Neural cell (in vitro differentiated cells): Measurements from ENCODE around the gene C2. TPM values are rescaled to one million over a fixed set of nuclear protein-coding genes. Genes with fewer than 3 reads are reported as not detected.

Experiments
- H2AFZ ChIP-seq: fragments of 200-600, 300-800 bp; sonication (generic), shearing (Covaris generic); 2 replicates; pipeline ENCODE4 v1.6.0; 2014; ENCODE audit warnings: low read depth, mild to moderate bottlenecking, antibody characterized with exemption, low read length, moderate library complexity
- H3F3A ChIP-seq: fragments of 200-600 bp; shearing (Covaris generic); 2 replicates; pipeline ENCODE4 v1.6.1; 2016; ENCODE audit warnings: mild to moderate bottlenecking, moderate library complexity, mixed read lengths, antibody characterized with exemption, low read length; ENCODE audit not compliant: insufficient read depth, poor library complexity, severe bottlenecking
- H3K27ac ChIP-seq: fragments of 200-600, 300-800 bp; sonication (generic), shearing (Covaris generic); 2 replicates; pipeline ENCODE4 v1.5.1; 2014; ENCODE audit warnings: mild to moderate bottlenecking, low read length, moderate library complexity
- H3K27me3 ChIP-seq: fragments of 300-800, 200-600 bp; sonication (generic), shearing (Covaris generic); 2 replicates; pipeline ENCODE4 v1.6.0; 2014; ENCODE audit warnings: mild to moderate bottlenecking, low read depth, low read length, moderate library complexity; ENCODE audit not compliant: insufficient read depth
- H3K36me3 ChIP-seq: fragments of 300-800, 200-600 bp; sonication (generic), shearing (Covaris generic); 2 replicates; pipeline ENCODE4 v1.5.1; 2014; ENCODE audit warnings: mild to moderate bottlenecking, antibody characterized with exemption, low read length, moderate library complexity; ENCODE audit not compliant: insufficient read depth
- H3K4me2 ChIP-seq: fragments of 300-800, 200-600 bp; sonication (generic), shearing (Covaris generic); 2 replicates; pipeline ENCODE4 v1.6.0; 2014; ENCODE audit warnings: mild to moderate bottlenecking, low read length
- H3K4me3 ChIP-seq: fragments of 300-800, 200-600 bp; sonication (generic), shearing (Covaris generic); 2 replicates; pipeline ENCODE4 v1.5.1; 2014; ENCODE audit warnings: mild to moderate bottlenecking, low read length, moderate library complexity
- H3K79me2 ChIP-seq: fragments of 200-600 bp; shearing (Covaris generic); replicated peaks from 2 replicates; pipeline ENCODE4 v1.6.0; 2014; ENCODE audit warnings: mild to moderate bottlenecking, low read length, moderate library complexity; ENCODE audit not compliant: insufficient read depth
- H3K9ac ChIP-seq: fragments of 300-800, 200-600 bp; sonication (generic), shearing (Covaris generic); 2 replicates; pipeline ENCODE4 v1.6.1; 2016; ENCODE audit warnings: mild to moderate bottlenecking, low read length, mixed read lengths
- H3K9me2 ChIP-seq: fragments of 200-600 bp; shearing (Covaris generic); 2 replicates; pipeline ENCODE4 v1.6.1; 2016; ENCODE audit warnings: mild to moderate bottlenecking, low read length, mixed read lengths; ENCODE audit not compliant: insufficient read depth
- H3K9me3 ChIP-seq: fragments of 200-600, 300-800 bp; sonication (generic), shearing (Covaris generic); 2 replicates; pipeline ENCODE4 v1.6.1; 2016; ENCODE audit warnings: mild to moderate bottlenecking, mixed run types, low read length, moderate library complexity, mixed read lengths
- H4K20me1 ChIP-seq: fragments of 200-600 bp; shearing (Covaris generic); 2 replicates; pipeline ENCODE4 v1.6.1; 2016; ENCODE audit warnings: mild to moderate bottlenecking, mixed run types; ENCODE audit not compliant: insufficient read depth
- EP300 ChIP-seq: fragments of 450-650 bp; conservative IDR thresholded peaks from 2 replicates; pipeline ENCODE4 v1.6.1; 2014; ENCODE audit warnings: antibody characterized with exemption, mild to moderate bottlenecking, moderate library complexity; ENCODE audit not compliant: poor library complexity, severe bottlenecking
- EZH2 ChIP-seq: fragments of 200-600, 300-800 bp; shearing (Covaris generic), sonication (generic); IDR thresholded peaks from 2 replicates; pipeline ENCODE4 v1.6.1; 2014; ENCODE audit warnings: antibody characterized with exemption, low read length, borderline replicate concordance, mild to moderate bottlenecking; ENCODE audit not compliant: insufficient read depth, poor library complexity, severe bottlenecking
- MXI1 ChIP-seq: fragments of 450-650 bp; conservative IDR thresholded peaks from 2 replicates; pipeline ENCODE4 v1.6.1; 2014; ENCODE audit warnings: antibody characterized with exemption, mild to moderate bottlenecking; ENCODE audit not compliant: poor library complexity, severe bottlenecking
- POLR2AphosphoS5 ChIP-seq: IDR thresholded peaks from 2 replicates; pipeline ENCODE4 v1.6.1; 2012
- RAD21 ChIP-seq: fragments of 450-650 bp; conservative IDR thresholded peaks from 2 replicates; pipeline ENCODE4 v1.6.1; 2014; ENCODE audit warnings: antibody characterized with exemption, mild to moderate bottlenecking, moderate library complexity
- SMC3 ChIP-seq: fragments of 450-650 bp; conservative IDR thresholded peaks from 2 replicates; pipeline ENCODE4 v1.6.1; 2014; ENCODE audit warnings: antibody characterized with exemption, mild to moderate bottlenecking, moderate library complexity; ENCODE audit not compliant: poor library complexity
- TAF1 ChIP-seq: IDR thresholded peaks from 2 replicates; pipeline ENCODE4 v1.6.1; 2012; ENCODE audit warnings: low read depth
- polyA plus RNA-seq: library from polyadenylated mRNA; depleted of rRNA; stranded (reverse); fragments of >200 nt; gene quantifications from 2 replicates; pipeline ENCODE4 v1.2.3, GENCODE V29; 2014
- TF ChIP-seq, protein P1 (sequence below): IDR thresholded peaks from 2 replicates; pipeline ENCODE4 v1.6.1; 2012; ENCODE audit warnings: borderline replicate concordance
- TF ChIP-seq, protein P2 (sequence below): fragments of 450-650 bp; IDR thresholded peaks from 2 replicates; pipeline ENCODE4 v1.5.1; 2014; ENCODE audit warnings: antibody characterized with exemption, mild to moderate bottlenecking, moderate library complexity; ENCODE audit not compliant: poor library complexity, severe bottlenecking

C2 gene
- polyA plus RNA-seq, 1 donor from 2014 or later: 1.2 TPM

DNA sequence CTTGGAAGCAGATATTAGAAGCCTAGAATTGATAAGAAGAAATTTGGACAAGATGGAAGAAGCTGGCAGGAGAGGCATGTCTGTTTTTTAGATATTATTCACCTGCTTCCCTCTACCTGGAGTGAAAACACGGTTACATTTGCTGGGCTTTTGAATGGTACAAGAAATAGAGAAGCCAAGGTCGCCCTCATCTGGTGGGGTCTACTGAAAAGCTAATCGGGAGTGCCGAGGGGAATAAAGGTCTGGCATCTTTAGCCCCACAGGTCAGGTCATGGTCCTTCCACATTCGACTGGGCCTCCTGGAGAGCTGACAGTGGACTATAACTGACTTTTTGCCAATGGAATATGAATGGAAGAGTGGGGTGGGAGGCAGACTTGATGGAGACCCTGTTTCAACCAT, 4.6 kb upstream of the C2 start:
- Histone ChIP-seq H3K27me3 (no peaks in the 10 kb centered on the region), H4K20me1 (no peaks in the 10 kb centered on the region), H3K9ac (no peak overlapping the region), H3K9me2 (no peaks in the 10 kb centered on the region), H3K4me2 (no peak overlapping the region), H3F3A (no peaks in the 10 kb centered on the region), H2AFZ (no peak overlapping the region), H3K79me2 (no peaks in the 10 kb centered on the region), H3K36me3 (no peaks in the 10 kb centered on the region), H3K4me3 (no peak overlapping the region), H3K27ac (no peak overlapping the region), H3K9me3 (no peaks in the 10 kb centered on the region)
- TF ChIP-seq POLR2AphosphoS5 (no peak), MXI1 (no peak), SMC3 (no peak), RAD21 (no peak), TAF1 (no peak), EZH2 (no peak), EP300 (no peak)
- TF ChIP-seq, protein P1, sequence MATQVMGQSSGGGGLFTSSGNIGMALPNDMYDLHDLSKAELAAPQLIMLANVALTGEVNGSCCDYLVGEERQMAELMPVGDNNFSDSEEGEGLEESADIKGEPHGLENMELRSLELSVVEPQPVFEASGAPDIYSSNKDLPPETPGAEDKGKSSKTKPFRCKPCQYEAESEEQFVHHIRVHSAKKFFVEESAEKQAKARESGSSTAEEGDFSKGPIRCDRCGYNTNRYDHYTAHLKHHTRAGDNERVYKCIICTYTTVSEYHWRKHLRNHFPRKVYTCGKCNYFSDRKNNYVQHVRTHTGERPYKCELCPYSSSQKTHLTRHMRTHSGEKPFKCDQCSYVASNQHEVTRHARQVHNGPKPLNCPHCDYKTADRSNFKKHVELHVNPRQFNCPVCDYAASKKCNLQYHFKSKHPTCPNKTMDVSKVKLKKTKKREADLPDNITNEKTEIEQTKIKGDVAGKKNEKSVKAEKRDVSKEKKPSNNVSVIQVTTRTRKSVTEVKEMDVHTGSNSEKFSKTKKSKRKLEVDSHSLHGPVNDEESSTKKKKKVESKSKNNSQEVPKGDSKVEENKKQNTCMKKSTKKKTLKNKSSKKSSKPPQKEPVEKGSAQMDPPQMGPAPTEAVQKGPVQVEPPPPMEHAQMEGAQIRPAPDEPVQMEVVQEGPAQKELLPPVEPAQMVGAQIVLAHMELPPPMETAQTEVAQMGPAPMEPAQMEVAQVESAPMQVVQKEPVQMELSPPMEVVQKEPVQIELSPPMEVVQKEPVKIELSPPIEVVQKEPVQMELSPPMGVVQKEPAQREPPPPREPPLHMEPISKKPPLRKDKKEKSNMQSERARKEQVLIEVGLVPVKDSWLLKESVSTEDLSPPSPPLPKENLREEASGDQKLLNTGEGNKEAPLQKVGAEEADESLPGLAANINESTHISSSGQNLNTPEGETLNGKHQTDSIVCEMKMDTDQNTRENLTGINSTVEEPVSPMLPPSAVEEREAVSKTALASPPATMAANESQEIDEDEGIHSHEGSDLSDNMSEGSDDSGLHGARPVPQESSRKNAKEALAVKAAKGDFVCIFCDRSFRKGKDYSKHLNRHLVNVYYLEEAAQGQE: no peak
- TF ChIP-seq, protein P2, sequence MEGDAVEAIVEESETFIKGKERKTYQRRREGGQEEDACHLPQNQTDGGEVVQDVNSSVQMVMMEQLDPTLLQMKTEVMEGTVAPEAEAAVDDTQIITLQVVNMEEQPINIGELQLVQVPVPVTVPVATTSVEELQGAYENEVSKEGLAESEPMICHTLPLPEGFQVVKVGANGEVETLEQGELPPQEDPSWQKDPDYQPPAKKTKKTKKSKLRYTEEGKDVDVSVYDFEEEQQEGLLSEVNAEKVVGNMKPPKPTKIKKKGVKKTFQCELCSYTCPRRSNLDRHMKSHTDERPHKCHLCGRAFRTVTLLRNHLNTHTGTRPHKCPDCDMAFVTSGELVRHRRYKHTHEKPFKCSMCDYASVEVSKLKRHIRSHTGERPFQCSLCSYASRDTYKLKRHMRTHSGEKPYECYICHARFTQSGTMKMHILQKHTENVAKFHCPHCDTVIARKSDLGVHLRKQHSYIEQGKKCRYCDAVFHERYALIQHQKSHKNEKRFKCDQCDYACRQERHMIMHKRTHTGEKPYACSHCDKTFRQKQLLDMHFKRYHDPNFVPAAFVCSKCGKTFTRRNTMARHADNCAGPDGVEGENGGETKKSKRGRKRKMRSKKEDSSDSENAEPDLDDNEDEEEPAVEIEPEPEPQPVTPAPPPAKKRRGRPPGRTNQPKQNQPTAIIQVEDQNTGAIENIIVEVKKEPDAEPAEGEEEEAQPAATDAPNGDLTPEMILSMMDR: no peak

DNA sequence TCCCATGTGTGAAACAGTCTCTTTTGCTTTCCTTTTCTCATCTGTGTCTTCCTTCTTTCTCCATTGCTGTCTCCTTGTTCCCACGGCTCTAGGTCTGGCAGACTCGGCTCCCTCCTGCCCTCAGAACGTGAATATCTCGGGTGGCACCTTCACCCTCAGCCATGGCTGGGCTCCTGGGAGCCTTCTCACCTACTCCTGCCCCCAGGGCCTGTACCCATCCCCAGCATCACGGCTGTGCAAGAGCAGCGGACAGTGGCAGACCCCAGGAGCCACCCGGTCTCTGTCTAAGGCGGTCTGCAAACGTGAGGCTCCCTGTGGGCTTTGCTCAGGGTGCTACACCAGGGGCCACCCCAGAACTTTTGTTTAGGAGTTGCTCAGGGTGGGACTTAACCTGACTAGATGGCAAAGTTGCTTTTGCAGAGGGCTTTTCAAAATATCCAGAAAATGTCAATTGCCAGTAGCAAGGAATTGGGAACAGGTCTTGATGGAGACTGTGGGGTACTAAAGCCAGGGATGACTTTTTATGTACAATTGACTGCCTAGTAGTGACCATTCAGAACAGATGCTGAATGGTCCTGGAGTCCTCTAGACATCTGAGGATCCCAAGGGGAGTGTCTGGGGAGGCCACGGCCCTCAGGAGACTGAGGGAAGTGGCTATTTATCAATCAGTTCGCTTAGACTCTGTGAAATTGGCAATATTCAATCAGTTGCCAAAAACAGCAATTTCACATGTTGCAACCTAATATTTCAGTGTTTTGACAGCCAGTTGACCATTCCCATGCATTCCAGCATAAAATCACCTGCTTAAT, 550 bp downstream of the C2 start:
- Histone ChIP-seq H3K4me3 (no peak overlapping the region), H4K20me1 (no peaks in the 10 kb centered on the region), H3K27me3 (no peaks in the 10 kb centered on the region), H3K9me3 (no peaks in the 10 kb centered on the region), H3K9ac (no peak overlapping the region), H3F3A (no peaks in the 10 kb centered on the region), H3K4me2 (no peak overlapping the region), H3K36me3 (no peaks in the 10 kb centered on the region), H3K9me2 (no peaks in the 10 kb centered on the region), H3K27ac (no peak overlapping the region), H3K79me2 (no peaks in the 10 kb centered on the region), H2AFZ (no peak overlapping the region)
- no peak for TF ChIP-seq POLR2AphosphoS5
- no peak for TF ChIP-seq EZH2
- TF ChIP-seq, protein P1: no peak
- TF ChIP-seq RAD21: no peak
- no peak for TF ChIP-seq TAF1
- no peak for TF ChIP-seq SMC3
- TF ChIP-seq MXI1: no peak
- TF ChIP-seq, protein P2: no peak
- TF ChIP-seq EP300: no peak
